Endothelial cell (in vitro differentiated cells): Measurements from ENCODE around the gene FAM72B. TPM values are rescaled to one million over a fixed set of nuclear protein-coding genes. Genes with fewer than 3 reads are reported as not detected.
A peak's percentile ranks its signal among the peaks of the same experiment; 100 is the strongest.
"Not testable (repeated sequence)": the region's sequence is repeated elsewhere in the genome, so short reads cannot be mapped to it uniquely, and the experiment has no call there.

Experiments
- DNase-seq: peaks from one replicate; pipeline ENCODE4 v3.0.0; 2021; ENCODE audit warnings: low spot score
- H3K27ac Mint-ChIP-seq: one replicate; pipeline ENCODE4 v1.8.0; 2021; ENCODE audit warnings: mixed read lengths, inconsistent platforms; ENCODE audit not compliant: unreplicated experiment
- H3K27me3 Mint-ChIP-seq: one replicate; pipeline ENCODE4 v1.8.0; 2021; ENCODE audit warnings: mild to moderate bottlenecking, moderate library complexity, mixed read lengths, inconsistent platforms; ENCODE audit not compliant: unreplicated experiment
- H3K36me3 Mint-ChIP-seq: one replicate; pipeline ENCODE4 v1.8.0; 2021; ENCODE audit warnings: mild to moderate bottlenecking, low read depth, mixed read lengths, inconsistent platforms; ENCODE audit not compliant: unreplicated experiment
- H3K4me1 Mint-ChIP-seq: one replicate; pipeline ENCODE4 v1.8.0; 2021; ENCODE audit warnings: mild to moderate bottlenecking, mixed read lengths, inconsistent platforms; ENCODE audit not compliant: unreplicated experiment
- H3K4me3 Mint-ChIP-seq: one replicate; pipeline ENCODE4 v1.8.0; 2021; ENCODE audit warnings: mild to moderate bottlenecking, mixed read lengths, inconsistent platforms; ENCODE audit not compliant: unreplicated experiment
- H3K9me3 Mint-ChIP-seq: one replicate; pipeline ENCODE4 v1.8.0; 2021; ENCODE audit warnings: mixed read lengths, inconsistent platforms; ENCODE audit not compliant: unreplicated experiment
- total RNA-seq: library from RNA; stranded (reverse); fragmentation: NEBNext Ultra II Directional; extraction: Animal tissue kit (Norgen Biotek cat#: 25700); gene quantifications from one replicate; pipeline ENCODE4 v1.2.1, GENCODE V29; 2021; ENCODE audit not compliant: unreplicated experiment

The FAM72B gene
- total RNA-seq, 1 donor from 2014 or later = 12.0 TPM

GRCh38 chr1:121192512-121192911, 8.4 kb upstream of the FAM72B start:
- DNase-seq, H3K4me3 Mint-ChIP-seq, H3K9me3 Mint-ChIP-seq, H3K4me1 Mint-ChIP-seq, H3K27me3 Mint-ChIP-seq, H3K27ac Mint-ChIP-seq, H3K36me3 Mint-ChIP-seq: not testable (repeated sequence)

GRCh38 chr1:121187914-121188313, 3.8 kb upstream of the FAM72B start:
- not testable (repeated sequence) for H3K4me1 Mint-ChIP-seq, H3K36me3 Mint-ChIP-seq, H3K9me3 Mint-ChIP-seq, H3K27me3 Mint-ChIP-seq, DNase-seq
- peak overlapping the region; percentile 74 for H3K27ac Mint-ChIP-seq
- H3K4me3 Mint-ChIP-seq = peak overlapping the region; percentile 85

DNA sequence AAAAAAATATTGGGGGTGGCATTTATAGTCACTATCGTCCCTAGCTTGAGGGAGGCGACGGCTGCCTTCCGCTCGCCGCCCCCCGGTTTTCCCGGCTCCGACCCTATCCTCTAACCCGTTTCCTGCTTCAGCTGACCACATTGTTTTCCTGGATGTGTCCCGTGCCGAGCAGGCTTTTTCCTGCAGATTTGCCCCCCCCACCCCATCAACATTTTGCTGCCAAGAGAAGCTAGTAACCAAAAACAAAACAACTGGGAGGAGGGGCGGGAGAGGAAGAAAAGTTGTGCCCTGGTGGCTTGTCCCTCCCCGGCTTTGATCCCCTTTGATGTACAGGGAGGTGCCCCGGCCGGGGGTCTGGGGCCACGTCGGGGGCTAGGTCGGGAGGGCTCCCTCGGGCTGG, 2.1 kb upstream of the FAM72B start:
- H3K9me3 Mint-ChIP-seq, H3K27me3 Mint-ChIP-seq, H3K4me1 Mint-ChIP-seq, H3K36me3 Mint-ChIP-seq: not testable (repeated sequence)
- DNase-seq = peak; percentile 34
- H3K4me3 Mint-ChIP-seq = peak overlapping the region; percentile 89
- peak overlapping the region; percentile 90 for H3K27ac Mint-ChIP-seq

DNA sequence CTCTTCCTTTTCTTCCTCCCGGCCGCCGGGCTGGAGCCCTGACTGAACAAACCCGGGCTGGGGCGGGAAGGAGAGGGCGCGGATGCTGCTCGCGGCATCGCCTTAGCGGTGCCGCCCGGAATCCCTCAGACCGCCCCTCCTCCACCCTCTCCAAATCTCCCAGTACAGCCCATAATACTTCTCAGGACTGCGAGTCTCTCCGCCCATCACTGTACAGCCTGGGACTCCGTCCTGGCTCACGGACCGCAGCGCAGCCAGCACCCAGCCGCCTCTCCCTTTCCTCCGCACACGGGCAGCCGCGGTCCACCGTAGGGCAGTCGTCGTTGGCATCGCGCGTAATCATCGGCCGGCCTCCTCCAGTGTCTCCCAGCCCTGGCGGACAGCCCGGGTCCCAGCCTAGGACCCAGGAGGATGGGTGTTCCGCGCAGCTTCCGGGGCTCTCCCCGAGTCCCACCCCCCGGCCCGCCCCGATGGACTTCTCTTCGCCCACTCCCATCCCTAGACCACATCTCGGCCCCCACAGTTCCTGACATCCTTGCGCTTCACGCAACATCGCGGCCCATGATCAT, 1.1 kb upstream of the FAM72B start:
- not testable (repeated sequence) for H3K27me3 Mint-ChIP-seq, H3K27ac Mint-ChIP-seq, DNase-seq, H3K36me3 Mint-ChIP-seq, H3K4me3 Mint-ChIP-seq, H3K4me1 Mint-ChIP-seq, H3K9me3 Mint-ChIP-seq

DNA sequence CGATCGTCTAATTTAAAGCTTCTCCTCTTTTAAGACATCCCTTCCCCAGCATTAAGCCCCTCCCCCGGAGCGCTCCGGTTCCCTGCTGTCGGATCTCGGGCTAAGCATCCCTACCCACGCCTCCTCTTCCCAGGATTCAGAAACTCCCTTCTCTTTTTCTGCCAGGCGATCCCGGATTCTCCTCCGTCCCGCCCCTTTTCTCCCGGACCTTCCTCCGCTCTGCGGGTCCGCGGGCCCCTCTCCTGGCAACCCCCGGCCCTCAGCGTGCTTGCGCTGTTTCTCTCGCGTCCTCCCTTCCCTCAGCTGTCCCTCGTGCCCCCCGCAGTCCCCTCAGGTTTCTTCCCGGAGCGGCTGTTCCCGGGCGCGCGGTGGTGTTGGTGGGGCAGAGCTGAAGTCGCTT, 273 bp downstream of the FAM72B start:
- not testable (repeated sequence) for H3K36me3 Mint-ChIP-seq, H3K4me1 Mint-ChIP-seq, H3K27ac Mint-ChIP-seq, H3K9me3 Mint-ChIP-seq, H3K27me3 Mint-ChIP-seq
- H3K4me3 Mint-ChIP-seq = peak overlapping the region; percentile 47
- DNase-seq = peak; percentile 20

DNA sequence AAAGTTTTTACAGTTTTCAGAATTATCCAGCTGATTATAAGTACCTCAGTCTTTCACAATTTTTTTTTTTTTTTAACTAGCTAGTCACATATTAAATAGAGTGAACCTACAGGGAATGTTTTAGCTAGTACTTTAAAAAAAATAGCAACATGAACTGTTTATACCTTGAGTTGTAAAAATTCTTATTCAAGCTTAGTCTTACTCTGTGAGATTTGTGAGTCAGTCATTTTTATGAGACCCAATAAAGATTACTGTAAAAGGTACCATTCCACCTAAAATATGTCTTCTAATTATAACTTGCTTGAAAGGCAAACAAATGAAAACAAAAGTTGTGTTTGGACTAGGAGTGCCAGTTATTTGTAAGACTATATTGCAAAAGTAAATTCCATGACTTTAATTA, 5.9 kb downstream of the FAM72B start:
- not testable (repeated sequence) for H3K4me1 Mint-ChIP-seq, H3K27ac Mint-ChIP-seq, H3K36me3 Mint-ChIP-seq, H3K27me3 Mint-ChIP-seq, H3K9me3 Mint-ChIP-seq, H3K4me3 Mint-ChIP-seq, DNase-seq

GRCh38 chr1:121176649-121177048, 7.5 kb downstream of the FAM72B start:
- not testable (repeated sequence) for H3K4me1 Mint-ChIP-seq, H3K4me3 Mint-ChIP-seq, DNase-seq, H3K27ac Mint-ChIP-seq, H3K27me3 Mint-ChIP-seq, H3K36me3 Mint-ChIP-seq, H3K9me3 Mint-ChIP-seq

DNA sequence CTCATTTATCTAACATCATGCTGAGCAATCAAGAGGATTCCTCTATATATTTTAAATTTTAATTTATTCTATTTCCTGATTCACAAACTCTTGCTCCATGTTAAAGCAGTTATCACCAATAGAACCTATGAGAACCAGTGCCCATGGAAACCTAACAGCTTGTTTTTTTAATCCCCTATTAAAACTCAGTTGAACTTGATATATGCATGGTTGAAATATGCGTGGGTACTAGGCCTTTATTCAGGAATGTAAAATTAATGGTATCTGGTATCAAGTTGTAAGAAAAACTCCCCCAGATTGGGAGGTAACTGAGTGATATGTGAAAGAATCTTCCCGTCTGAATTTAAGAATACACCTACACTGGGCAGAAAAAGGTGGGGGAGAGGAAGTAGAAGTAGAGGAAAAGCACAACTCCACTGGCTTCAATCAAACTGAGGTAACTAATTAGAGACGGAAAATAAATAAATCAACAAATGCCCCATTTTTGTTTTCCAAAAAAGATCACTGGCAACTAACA, 15.9 kb downstream of the FAM72B start:
- not testable (repeated sequence) for H3K4me1 Mint-ChIP-seq, H3K36me3 Mint-ChIP-seq, H3K27me3 Mint-ChIP-seq, H3K4me3 Mint-ChIP-seq, H3K9me3 Mint-ChIP-seq, DNase-seq, H3K27ac Mint-ChIP-seq

GRCh38 chr1:121167225-121167738, 16.9 kb downstream of the FAM72B start:
- H3K9me3 Mint-ChIP-seq, H3K36me3 Mint-ChIP-seq, DNase-seq, H3K27ac Mint-ChIP-seq, H3K27me3 Mint-ChIP-seq, H3K4me3 Mint-ChIP-seq, H3K4me1 Mint-ChIP-seq: not testable (repeated sequence)

DNA sequence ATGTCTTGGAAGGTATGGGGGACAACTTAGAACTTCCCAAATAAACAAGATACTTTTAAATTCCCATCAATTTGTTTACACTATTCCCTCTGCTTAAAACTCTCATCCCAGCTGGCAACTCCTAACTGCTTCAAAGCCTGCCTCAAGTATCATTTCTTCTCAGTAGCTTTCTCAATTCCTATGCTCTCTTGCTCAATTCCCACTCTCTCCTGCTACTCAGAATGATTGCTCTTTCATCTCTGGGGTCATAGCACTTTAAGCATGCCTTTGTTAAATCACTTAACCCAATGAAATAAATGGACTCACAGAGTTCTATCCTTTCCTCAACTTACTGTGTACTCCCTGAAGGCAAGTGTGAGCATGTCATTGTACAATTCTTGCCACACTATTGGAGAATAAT, 18.8 kb downstream of the FAM72B start:
- H3K4me3 Mint-ChIP-seq, H3K36me3 Mint-ChIP-seq, H3K4me1 Mint-ChIP-seq, DNase-seq, H3K27me3 Mint-ChIP-seq, H3K27ac Mint-ChIP-seq, H3K9me3 Mint-ChIP-seq: not testable (repeated sequence)

DNA sequence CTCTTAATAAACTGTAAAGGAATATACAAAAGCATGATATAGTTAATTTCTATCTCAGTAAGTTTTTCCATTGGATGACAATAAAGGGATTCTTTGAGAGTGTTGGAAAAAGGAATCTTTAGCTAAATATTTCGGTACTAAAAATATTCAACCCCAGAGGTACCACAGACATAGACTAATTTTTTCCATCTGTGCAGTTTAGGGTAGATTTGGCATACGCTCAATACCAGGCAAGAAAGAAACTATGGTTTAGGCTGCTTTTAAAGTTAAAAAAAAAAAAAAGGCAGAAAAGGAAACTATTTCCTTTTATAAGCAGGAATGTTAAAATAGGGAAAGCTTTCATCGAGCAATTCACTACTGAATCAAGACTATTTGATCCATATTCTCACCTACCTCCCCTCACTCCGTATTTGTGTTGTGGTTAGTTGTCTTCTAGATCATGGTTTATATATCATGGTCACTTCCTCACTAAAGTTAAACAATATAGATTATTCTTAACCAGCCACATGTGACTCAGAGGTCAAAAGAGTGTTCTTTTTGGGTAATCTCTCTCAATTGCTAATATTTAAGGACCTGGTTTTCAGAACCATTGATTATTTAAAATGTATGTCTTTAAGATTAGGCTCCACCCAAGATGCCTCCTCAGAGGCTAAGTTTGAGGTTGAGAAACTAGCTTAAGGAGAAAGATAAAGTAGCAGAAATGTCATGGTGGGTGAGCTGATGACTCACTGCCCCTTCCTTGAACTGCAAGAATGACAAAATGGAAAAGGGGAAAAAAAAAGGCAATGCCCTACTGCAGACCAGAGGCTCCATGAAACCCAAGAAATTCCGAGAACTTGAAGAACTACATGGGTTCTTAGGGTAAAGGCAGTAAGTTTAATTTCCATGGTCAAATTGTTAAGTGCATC, 20.0 kb downstream of the FAM72B start:
- not testable (repeated sequence) for H3K9me3 Mint-ChIP-seq, H3K27me3 Mint-ChIP-seq, H3K36me3 Mint-ChIP-seq, H3K4me3 Mint-ChIP-seq, H3K4me1 Mint-ChIP-seq, DNase-seq, H3K27ac Mint-ChIP-seq
